HepG2 (cell line): ENCODE results near the gene SIVA1. TPM values are rescaled to one million over a fixed set of nuclear protein-coding genes. Genes with fewer than 3 reads are reported as not detected.
A peak's percentile ranks its signal among the peaks of the same experiment; 100 is the strongest.

ENCODE experiments used
- ATAC-seq: fragments of 200-7000 bp; cut with Tn5 transposase; 3 replicates; pipeline ENCODE4 v1.9.1; 2020; ENCODE audit warnings: mild to moderate bottlenecking, moderate library complexity
- BruUV-seq: library from RNA; stranded (reverse); fragments of 400-500 nt; replicated peaks from 2 replicates; lab custom pipeline; 2021; lab: Mats Ljungman, UMichigan
- CTCF ChIA-PET: fragments of 300-600 bp; formaldehyde crosslinking; extraction: SDS; loops from one replicate; lab custom pipeline; 2021; ENCODE audit warnings: low total read pairs, inconsistent platforms, low intra/inter-chr PET ratio; lab: Yijun Ruan, JAX
- POLR2A ChIA-PET: fragments of 350-600 bp; sonication (Branson Sonifier 250); formaldehyde crosslinking; loops from one replicate; lab custom pipeline; 2020; ENCODE audit warnings: antibody characterized with exemption, inconsistent platforms; lab: Yijun Ruan, JAX
- DNase-seq: peaks from one replicate; pipeline ENCODE4 v3.0.0-alpha.2; 2015; ENCODE audit warnings: low spot score
- FAIRE-seq: peaks from 3 replicates; lab custom pipeline; 2011; peaks lifted over from hg19 to GRCh38; lab: Jason Lieb, UNC
- H2AFZ ChIP-seq: one replicate; pipeline ENCODE4 v1.6.1; 2011; ENCODE audit warnings: low read length, inconsistent platforms
- H3K27ac ChIP-seq: fragments of 300-600 bp; 3 replicates; pipeline ENCODE4 v1.8.0; 2011; ENCODE audit warnings: mixed run types, mild to moderate bottlenecking, mixed read lengths, low read length, inconsistent platforms; ENCODE audit not compliant: insufficient read depth; ENCODE audit errors: extremely low read length
- H3K27me3 ChIP-seq, 2 experiments: fragments of 200-600 bp in 1 of 2; 2 replicates in 1 of 2; 3 replicates in 1 of 2; pipeline versions ENCODE4 v1.6.0 to v1.8.0; 2011; ENCODE audit warnings: low read length in 2 of 2, mild to moderate bottlenecking in 2 of 2, moderate library complexity in 2 of 2, inconsistent platforms in 1 of 2; ENCODE audit not compliant: insufficient read depth in 2 of 2, control insufficient read depth in 1 of 2
- H3K36me3 ChIP-seq, 2 experiments: fragments of 200-600 bp in 1 of 2; replicated peaks in 1 of 2; 2 replicates in 1 of 2; 3 replicates in 1 of 2; pipeline versions ENCODE4 v1.5.1 to v1.8.0; 2011; ENCODE audit warnings: low read length in 2 of 2, inconsistent platforms in 1 of 2; ENCODE audit not compliant: insufficient read depth in 2 of 2, control insufficient read depth in 1 of 2
- H3K4me1 ChIP-seq: 2 replicates; pipeline ENCODE4 v1.5.1; 2012; ENCODE audit warnings: low read length, inconsistent platforms; ENCODE audit not compliant: insufficient read depth
- H3K4me2 ChIP-seq: 2 replicates; pipeline ENCODE4 v1.6.0; 2011; ENCODE audit warnings: low read depth, low read length, inconsistent platforms
- H3K4me3 ChIP-seq, 3 experiments: fragments of 200-600 bp in 1 of 3; sonication (generic), shearing (Covaris generic) in 1 of 3; replicated peaks in 1 of 3; 2 replicates each; pipeline ENCODE4 v1.5.1; 2011 to 2016; ENCODE audit warnings: low read length in 3 of 3, inconsistent platforms in 2 of 3, low read depth in 2 of 3, mild to moderate bottlenecking in 2 of 3, control low read depth in 1 of 3, mixed read lengths in 1 of 3; ENCODE audit not compliant: insufficient read depth in 1 of 3
- H3K79me2 ChIP-seq: one replicate; pipeline ENCODE4 v1.6.1; 2011; ENCODE audit warnings: low read length, inconsistent platforms; ENCODE audit not compliant: insufficient read depth
- H3K9ac ChIP-seq: 2 replicates; pipeline ENCODE4 v1.6.0; 2011; ENCODE audit warnings: mild to moderate bottlenecking, low read depth, low read length, inconsistent platforms; ENCODE audit not compliant: insufficient read depth
- H3K9me3 ChIP-seq: 2 replicates; pipeline ENCODE4 v1.5.1; 2012; ENCODE audit warnings: mild to moderate bottlenecking, low read length
- H4K20me1 ChIP-seq: 2 replicates; pipeline ENCODE4 v1.6.0; 2011; ENCODE audit warnings: inconsistent platforms, mild to moderate bottlenecking, low read length, moderate library complexity; ENCODE audit not compliant: insufficient read depth
- AKAP8 ChIP-seq: sonication (generic); formaldehyde crosslinking; IDR thresholded peaks from 2 replicates; pipeline ENCODE4 v1.5.1; 2020; ENCODE audit warnings: mild to moderate bottlenecking, missing genetic modification reagents
- HNRNPH1 ChIP-seq: fragments of 200-400 bp; formaldehyde crosslinking; optimal IDR thresholded peaks from 2 replicates; pipeline ENCODE3; 2017; ENCODE audit warnings: mild to moderate bottlenecking, low read depth, low read length
- RCOR2 ChIP-seq: IDR thresholded peaks from 2 replicates; pipeline ENCODE4 v1.6.1; 2016; ENCODE audit warnings: missing biosample characterization, missing genetic modification reagents
- WGBS: methylation state at CpG from one replicate; pipeline ENCODE4 v1.1.6; 2017; ENCODE audit warnings: low lambda C conversion rate; 5-methylcytosine and 5-hydroxymethylcytosine counted together
- in situ Hi-C: cut with HindIII; loops from 2 replicates; pipeline ENCODE4 v1.10.0; 2017; ENCODE audit warnings: low pct_unique_long_range_greater_than_20kb; ENCODE audit not compliant: extremely low pct_ligation_motif_present
- intact Hi-C: fragments of 100-400 bp; cut with micrococcal nuclease; formaldehyde crosslinking; loops from one replicate; pipeline ENCODE4 v1.10.0; 2022; ENCODE audit not compliant: unreplicated experiment
- polyA plus RNA-seq, 8 experiments: library from polyadenylated mRNA; depleted of rRNA in 3 of 8; stranded (reverse) in 7 of 8; unstranded in 1 of 8; fragments of >200 nt; fragmentation: Illumina TruSeq in 4 of 8; extraction: Trizol in 4 of 8; gene quantifications; 2 replicates each; pipeline versions ENCODE4 v1.2.1 to v1.2.3, GENCODE V29; 2011 to 2016; ENCODE audit warnings: low read depth in 4 of 8, missing spikeins in 1 of 8, mixed read lengths in 1 of 8; ENCODE audit not compliant: insufficient read depth in 1 of 8
- total RNA-seq, 5 experiments: library from RNA; depleted of rRNA; stranded (reverse); fragments of >200 nt; fragmentation: Illumina TruSeq; extraction: Trizol; gene quantifications; 2 replicates each; pipeline ENCODE4 v1.2.3, GENCODE V29; 2016; ENCODE audit warnings: low read depth in 1 of 5

The SIVA1 gene
- total and polyA plus RNA-seq, 2 of the 13 experiments (the other 11 are each of a cell fraction or from before 2014, with no cell fraction given) = 123 to 186 TPM

- intact Hi-C loops (no loop called here), in situ Hi-C loops (no loop called here)
- Histone ChIP-seq H3K36me3 (peaks cover 11 to 15% of the 10 kb centered on the region in 2 experiments; a peak in 3 of 5 replicates), H3K79me2 (no peaks in the 10 kb centered on the region), H3K9ac (no peak overlapping the region), H2AFZ (no peak overlapping the region), H3K27ac (no peak overlapping the region)
- ATAC-seq (no peak), FAIRE-seq (no peak)
- BruUV-seq = no TSS peak
- TF ChIP-seq AKAP8 (CRISPR knock-in tag) (0 out of 2 replicates have a peak, but pooled peaks have one; percentile 40), HNRNPH1 (no peak)
- TF ChIP-seq, all 625 proteins: peak for 1
- H3K9me3 ChIP-seq = no peaks in the 10 kb centered on the region
- ChIA-PET POLR2A (no interaction called here), CTCF (no interaction called here)
- H3K4me3 ChIP-seq = no peak overlapping the region
- H3K4me1 ChIP-seq = peaks cover 11% of the 10 kb centered on the region
- whole genome bisulfite sequencing = 98% methylated on average over 6 of the region's 16 CpGs
- no peak overlapping the region for H3K4me2 ChIP-seq
- no peak for DNase-seq
- H4K20me1 ChIP-seq = 0 out of 2 replicates have a peak, but pooled peaks cover 5% of the 10 kb centered on the region
- H3K27me3 ChIP-seq = no peaks in the 10 kb centered on the region
Measured at GRCh38 chr14:104783484-104784217, 30.7 kb downstream of the SIVA1 start.

DNA sequence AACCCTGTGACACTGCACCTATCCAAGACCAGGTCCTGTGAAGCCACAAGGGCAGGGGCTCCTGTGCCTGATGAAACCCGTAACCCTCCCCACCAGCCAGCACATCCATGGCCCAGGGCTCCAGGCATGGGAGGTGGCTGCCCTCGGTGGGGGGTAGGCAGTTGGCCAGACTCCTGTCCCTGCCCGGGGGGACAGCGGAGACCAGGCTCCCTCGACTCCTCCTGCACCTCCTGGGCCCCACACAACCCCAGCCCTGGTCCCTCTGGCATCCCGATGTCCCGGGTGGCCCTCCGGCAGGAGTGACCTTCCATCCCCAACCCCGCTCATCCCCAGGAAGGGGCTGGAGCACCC, 31.2 kb downstream of the SIVA1 start:
- DNase-seq = no peak
- POLR2A ChIA-PET = no interaction called here
- H3K4me3 ChIP-seq = no peak overlapping the region
- H3K4me1 ChIP-seq = peaks cover 12% of the 10 kb centered on the region
- H3K27me3 ChIP-seq = no peaks in the 10 kb centered on the region
- BruUV-seq = no TSS peak
- no peak overlapping the region for H3K4me2 ChIP-seq
- TF ChIP-seq RCOR2 (CRISPR knock-in tag) (no peak), AKAP8 (CRISPR knock-in tag) (0 out of 2 replicates have a peak, but pooled peaks have one; percentile 21)
- 0 out of 2 replicates have a peak, but pooled peaks cover 5% of the 10 kb centered on the region for H4K20me1 ChIP-seq
- in situ Hi-C loops (no loop called here), intact Hi-C loops (no loop called here)
- H3K9ac ChIP-seq = no peak overlapping the region
- H3K27ac ChIP-seq = no peak overlapping the region
- peaks cover 11 to 19% of the 10 kb centered on the region in 2 experiments; a peak in 3 of 5 replicates for H3K36me3 ChIP-seq
- no peaks in the 10 kb centered on the region for H3K9me3 ChIP-seq
- H3K79me2 ChIP-seq = no peaks in the 10 kb centered on the region
- CTCF ChIA-PET = no interaction called here
- 100% methylated on average over 1 of the region's 9 CpGs for WGBS
- no peak for FAIRE-seq
- no peak for ATAC-seq
- no peak overlapping the region for H2AFZ ChIP-seq
